Hematopoietic multipotent progenitor cell treated with erythropoietin and hydrocortisone succinate and interleukin-3 and kit ligand, for 8 days (in vitro differentiated cells): ENCODE measurements around the gene GALNT13.

Experiments
- DNase-seq: peaks from one replicate; pipeline ENCODE4 v3.0.0-alpha.2; 2015

The GALNT13 gene

GRCh38 chr2:154133823-154134222 is 262.1 kb downstream of the GALNT13 start:
- no peak for DNase-seq

- DNase-seq, result no peak
Measured at GRCh38 chr2:154140249-154141025, 268.7 kb downstream of the GALNT13 start.

GRCh38 chr2:154142480-154142879 is 270.8 kb downstream of the GALNT13 start:
- no peak for DNase-seq

GRCh38 chr2:154143105-154143504 is 271.4 kb downstream of the GALNT13 start:
- no peak for DNase-seq

GRCh38 chr2:154158101-154158500 is 286.4 kb downstream of the GALNT13 start:
- no peak for DNase-seq

DNA sequence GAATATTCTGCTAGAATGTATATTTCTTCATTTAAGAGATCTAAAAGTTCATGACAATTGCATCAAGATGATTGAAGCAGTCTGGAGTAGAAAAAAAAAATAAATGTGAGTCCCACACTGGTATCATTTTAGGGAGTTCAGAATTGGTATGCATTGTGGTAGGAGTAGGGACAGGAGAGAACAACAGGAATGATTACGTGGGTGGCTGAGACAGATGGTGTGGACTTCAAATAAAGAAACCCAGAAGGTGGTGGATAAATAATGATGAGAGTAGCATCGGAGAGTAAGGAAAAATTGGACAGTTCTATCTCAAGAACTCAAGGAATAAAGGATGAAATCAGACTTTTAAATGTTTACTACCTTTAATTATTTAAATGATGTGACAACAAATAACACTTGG is 289.6 kb downstream of the GALNT13 start:
- DNase-seq, result no peak

GRCh38 chr2:154170400-154170799 is 298.7 kb downstream of the GALNT13 start:
- no peak for DNase-seq

- no peak for DNase-seq
Measured at GRCh38 chr2:154173164-154173563, 301.4 kb downstream of the GALNT13 start.

GRCh38 chr2:154173919-154174318 is 302.2 kb downstream of the GALNT13 start:
- DNase-seq, result no peak

DNA sequence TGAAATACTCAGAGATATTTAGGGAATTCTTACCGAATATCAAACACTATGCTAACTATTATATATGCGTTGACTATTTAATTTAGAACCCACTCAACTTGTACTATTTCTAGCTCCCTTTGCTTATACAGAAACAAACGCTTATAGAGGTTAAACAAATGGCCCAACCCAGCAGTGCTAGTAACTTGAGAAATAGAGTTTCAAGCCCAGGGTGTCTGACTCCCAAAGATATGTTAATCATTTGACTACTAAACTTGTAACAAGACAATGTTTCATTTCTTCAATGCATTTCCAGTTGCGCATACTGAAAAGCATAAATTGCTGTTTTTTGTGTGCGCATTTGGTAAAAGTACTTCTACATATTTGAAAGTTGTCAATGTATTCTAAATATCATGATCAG is 310.3 kb downstream of the GALNT13 start:
- DNase-seq, result no peak

DNA sequence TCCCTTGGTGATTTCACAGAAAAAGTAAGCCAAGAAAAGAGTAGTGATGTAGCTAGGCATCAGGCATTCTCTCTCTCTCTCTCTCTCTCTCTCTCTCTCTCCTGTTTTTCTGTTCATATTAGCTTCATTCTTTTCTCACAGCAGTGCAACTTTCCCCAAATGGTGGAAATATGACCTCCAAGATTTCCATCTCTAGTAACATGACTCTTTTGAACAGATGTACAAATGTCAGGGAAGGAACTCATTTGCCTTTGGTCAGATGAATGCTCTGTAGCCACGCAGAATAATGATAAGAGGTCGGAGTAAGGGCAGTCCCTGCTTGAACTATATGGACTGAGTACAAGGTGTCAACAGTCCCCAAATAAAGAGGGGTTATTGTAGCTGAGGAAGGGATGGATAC is 316.2 kb downstream of the GALNT13 start:
- DNase-seq, result no peak

DNA sequence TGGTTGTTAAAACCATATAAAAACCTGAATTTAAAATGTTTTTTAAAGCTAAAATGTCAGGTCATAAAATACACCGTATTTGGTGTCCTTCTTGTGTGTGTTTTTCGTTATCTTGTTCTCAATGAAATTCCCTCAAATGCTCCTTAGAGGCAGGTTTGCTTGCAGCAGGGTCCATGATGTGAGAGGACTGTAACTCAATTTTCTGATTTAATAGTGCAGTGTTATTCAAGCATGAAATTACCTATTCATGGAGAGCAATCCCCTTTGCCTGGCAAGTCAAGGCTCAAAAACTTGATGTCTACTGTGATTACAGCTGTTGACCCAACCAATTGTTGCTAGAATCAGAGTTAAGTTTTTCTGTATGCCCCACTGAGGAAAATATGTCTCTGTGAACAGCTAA is 318.2 kb downstream of the GALNT13 start:
- no peak for DNase-seq

- DNase-seq, result no peak
Measured at GRCh38 chr2:154193246-154193645, 321.5 kb downstream of the GALNT13 start.

DNA sequence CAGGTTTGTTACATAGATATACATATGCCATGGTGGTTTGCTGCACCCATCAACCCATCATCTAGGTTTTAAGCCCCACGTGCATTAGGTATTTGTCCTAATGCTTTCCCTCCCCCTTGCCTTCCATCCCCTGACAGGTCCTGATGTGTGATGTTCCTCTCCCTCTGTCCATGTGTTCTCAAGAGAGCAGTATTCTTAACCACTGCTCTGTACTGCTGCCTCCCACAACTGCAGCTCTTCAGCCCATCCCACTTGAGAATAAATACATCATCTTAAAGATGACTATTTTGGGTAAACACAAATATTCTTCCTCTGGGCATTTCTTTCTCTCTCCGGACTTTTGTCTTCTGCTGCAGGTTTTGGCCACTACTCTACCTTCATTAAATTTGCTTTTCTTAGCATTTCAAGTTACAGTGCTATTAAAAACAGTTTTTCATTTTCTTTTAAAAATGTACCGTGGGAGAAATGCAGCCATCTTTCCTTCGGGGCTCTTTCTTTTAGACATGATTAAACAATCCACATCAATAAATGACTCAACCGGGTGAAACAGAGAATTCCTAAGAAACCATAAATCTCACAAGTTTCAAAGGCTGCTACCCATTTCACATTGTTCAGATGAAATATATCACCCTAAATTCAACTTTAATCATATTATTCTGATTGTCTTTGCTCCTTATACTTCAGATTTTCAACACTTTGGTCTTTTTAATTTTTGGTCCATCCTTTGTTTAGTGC is 323.4 kb downstream of the GALNT13 start:
- DNase-seq, result no peak

DNA sequence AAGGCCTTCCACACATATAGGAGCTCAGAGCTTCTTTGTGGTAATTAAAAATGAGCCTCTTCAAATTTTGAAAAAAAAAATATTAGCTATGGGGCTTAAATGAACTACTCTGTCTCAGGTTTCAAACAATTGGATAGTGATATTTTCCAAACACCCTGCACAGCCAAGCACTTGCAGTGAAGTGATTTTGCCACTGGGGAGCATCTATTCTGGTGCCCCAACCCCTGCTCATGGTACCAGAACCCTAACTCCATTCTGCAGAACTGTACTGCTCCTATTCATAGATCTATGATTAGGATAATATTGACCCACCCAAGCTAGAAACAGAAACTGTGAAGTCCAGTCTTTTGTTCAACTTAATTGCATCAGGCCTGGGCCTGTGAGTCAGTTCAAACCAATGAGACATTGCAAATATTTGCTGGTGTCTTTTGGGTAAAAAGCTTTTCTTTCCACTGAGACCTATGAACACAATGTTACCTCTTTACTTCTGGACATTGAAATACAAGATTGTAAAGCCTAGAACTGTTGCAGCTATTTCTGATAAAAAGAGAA is 324.0 kb downstream of the GALNT13 start:
- no peak for DNase-seq

GRCh38 chr2:154198866-154199265 is 327.1 kb downstream of the GALNT13 start:
- DNase-seq, result no peak

DNA sequence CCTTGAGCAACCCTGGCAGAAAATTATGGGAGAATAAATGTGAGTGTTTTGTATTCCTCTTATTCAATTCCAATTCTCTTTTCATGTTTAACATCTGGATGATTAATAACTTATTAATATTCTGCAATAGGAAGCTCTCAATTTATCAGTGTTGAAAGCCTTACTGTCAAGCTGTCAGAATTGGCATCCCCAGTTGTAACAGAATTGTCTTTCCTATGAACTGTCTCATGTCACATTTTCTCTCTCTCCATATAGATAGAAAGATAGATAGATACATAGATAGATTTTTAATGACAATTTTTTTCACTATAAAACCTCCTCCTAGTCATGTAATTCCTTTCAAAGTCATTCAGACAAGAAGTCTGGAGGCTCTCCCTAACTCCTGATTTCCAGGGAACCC is 331.5 kb downstream of the GALNT13 start:
- no peak for DNase-seq

DNA sequence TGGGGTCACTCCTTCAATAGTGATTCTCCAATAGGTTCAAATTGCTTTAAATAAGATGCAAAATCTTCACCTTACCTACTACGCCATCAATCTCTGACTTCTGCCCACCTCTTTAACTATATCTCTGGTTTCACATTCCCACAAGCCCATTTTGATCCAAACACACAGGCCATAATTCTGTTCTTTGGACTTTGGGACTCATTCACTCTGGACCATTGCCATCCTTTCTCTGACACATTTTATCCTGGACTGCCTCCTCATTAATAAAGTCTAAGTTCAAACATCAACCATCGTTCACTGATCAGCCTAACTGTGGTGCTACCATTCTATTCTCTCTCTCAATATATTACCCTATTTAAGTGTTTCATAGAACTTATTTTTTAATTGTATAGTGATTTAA is 332.2 kb downstream of the GALNT13 start:
- no peak for DNase-seq

DNA sequence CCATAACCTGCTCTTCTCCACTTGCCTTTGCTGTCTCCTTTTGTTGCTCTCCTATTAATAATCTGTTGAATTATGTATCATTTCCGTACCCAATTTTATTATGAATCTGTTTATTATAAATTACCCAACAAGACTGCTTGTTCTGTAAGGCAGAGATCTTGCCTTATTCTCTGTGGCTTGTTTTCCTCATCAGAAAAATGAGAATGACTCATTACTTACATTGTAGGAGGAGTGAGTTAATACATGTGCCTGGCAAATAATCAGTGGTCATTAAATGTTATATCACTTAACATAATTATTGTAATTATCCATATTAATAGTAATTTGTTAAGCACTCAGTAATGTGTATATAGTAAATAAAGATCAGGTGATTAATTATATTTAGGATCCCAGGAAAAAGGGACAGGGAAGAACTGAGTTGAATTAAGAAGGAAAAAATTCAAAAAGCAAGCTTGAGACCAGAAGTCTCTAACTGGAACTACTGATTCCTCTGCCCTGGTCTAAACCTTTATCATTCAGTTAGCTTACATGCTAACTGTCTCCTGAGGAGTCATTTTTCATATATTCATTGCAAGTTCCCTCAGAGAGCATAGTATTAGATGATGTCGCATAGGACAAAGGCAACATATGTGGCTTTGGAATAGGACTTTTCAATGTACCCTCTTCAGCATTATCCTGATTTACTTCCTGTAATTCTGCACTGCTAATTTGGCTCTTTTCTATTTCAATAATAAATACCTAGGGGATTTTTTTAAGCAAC is 335.7 kb downstream of the GALNT13 start:
- no peak for DNase-seq

- DNase-seq, result no peak
Measured at GRCh38 chr2:154223726-154224125, 352.0 kb downstream of the GALNT13 start.

DNA sequence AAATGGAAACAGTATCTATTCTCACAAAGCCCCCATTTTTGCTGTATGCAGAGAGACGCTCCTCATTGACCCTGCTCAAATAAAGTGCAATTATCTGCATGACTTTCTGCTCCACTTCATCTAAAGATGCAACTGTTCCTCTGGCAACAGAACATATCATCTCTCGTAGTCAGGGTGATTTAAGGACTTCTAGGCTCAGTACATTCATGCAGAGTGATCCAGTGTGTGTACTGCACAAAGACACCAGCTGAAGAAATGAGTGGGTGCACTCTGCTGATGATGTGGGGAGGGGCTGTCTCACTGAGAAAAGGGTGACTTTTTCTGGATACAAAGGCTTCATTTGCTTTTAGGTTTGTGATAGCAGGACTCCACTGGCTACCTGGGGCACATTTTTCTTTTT is 355.2 kb downstream of the GALNT13 start:
- DNase-seq, result no peak

DNA sequence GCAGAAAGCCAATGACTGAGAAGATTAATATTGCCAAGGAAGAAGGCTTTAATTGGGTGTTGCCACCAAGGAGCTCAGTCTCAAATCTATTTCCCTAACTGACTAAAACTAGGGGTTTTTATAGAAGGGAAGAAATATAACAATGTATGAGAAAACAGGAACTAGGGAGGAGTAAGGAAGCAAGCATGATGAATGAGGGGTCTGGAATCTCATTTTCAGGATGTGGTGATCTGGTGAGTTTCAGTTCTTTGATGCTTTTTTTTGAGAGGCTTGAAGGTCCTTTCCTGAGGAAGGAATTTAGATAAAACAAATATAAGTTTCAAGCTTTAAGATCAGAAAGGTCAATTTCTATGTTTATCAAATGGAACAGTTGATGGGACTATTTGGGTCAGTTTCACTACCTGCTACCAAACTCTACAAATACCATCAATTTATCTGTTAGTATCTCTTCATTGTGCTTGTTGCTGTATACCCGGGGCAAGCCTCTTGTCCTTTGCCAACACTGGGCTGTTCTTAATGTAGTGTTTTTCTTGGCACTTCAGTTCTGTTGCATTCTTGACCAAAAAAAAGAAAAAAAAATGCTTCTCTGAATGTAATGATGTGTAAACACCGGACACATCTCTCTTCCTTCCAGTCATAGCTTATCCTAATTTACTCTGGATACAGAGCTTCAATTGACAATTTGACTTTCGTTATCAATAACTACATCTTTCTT is 357.0 kb downstream of the GALNT13 start:
- no peak for DNase-seq

- DNase-seq, result no peak
Measured at GRCh38 chr2:154229966-154230365, 358.2 kb downstream of the GALNT13 start.
